ENCODE data around the gene NTRK1. TPM values are rescaled to one million over a fixed set of nuclear protein-coding genes. Genes with fewer than 3 reads are reported as not detected.

Gene NTRK1
- total RNA-seq, 6 experiments from 2014 or later, result 0.10 TPM; not detected in 5

DNA sequence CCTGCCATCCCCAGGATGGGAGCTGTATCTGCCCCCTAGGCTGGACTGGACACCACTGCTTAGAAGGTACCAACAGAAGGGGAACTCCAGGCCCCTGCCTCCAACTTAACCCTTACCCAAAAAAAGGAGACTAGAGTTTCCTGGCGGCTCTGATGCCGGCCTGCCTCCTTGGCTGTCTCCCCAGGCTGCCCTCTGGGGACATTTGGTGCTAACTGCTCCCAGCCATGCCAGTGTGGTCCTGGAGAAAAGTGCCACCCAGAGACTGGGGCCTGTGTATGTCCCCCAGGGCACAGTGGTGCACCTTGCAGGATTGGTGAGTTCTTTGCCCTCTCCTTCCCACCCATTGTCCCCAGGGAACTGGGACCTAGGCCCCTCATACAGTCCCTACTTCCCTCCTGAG is 51.6 kb downstream of the NTRK1 start:
- no peak for DNase-seq
- H3K27me3 Mint-ChIP-seq (ENCODE audit: insufficient read depth), result peaks cover 8% of the 10 kb centered on the region
- TF ChIP-seq, protein P1, sequence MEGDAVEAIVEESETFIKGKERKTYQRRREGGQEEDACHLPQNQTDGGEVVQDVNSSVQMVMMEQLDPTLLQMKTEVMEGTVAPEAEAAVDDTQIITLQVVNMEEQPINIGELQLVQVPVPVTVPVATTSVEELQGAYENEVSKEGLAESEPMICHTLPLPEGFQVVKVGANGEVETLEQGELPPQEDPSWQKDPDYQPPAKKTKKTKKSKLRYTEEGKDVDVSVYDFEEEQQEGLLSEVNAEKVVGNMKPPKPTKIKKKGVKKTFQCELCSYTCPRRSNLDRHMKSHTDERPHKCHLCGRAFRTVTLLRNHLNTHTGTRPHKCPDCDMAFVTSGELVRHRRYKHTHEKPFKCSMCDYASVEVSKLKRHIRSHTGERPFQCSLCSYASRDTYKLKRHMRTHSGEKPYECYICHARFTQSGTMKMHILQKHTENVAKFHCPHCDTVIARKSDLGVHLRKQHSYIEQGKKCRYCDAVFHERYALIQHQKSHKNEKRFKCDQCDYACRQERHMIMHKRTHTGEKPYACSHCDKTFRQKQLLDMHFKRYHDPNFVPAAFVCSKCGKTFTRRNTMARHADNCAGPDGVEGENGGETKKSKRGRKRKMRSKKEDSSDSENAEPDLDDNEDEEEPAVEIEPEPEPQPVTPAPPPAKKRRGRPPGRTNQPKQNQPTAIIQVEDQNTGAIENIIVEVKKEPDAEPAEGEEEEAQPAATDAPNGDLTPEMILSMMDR (IDR thresholded peaks at IDR 0.05), result no peak
- no peak overlapping the region for H3K27ac Mint-ChIP-seq
- no peaks in the 10 kb centered on the region for H3K9me3 Mint-ChIP-seq
- no peak overlapping the region for H3K4me3 Mint-ChIP-seq
- peaks cover 31% of the 10 kb centered on the region for H3K4me1 Mint-ChIP-seq (ENCODE audit: low read depth)
- H3K36me3 Mint-ChIP-seq (ENCODE audit: low read depth), result peaks cover 15% of the 10 kb centered on the region

DNA sequence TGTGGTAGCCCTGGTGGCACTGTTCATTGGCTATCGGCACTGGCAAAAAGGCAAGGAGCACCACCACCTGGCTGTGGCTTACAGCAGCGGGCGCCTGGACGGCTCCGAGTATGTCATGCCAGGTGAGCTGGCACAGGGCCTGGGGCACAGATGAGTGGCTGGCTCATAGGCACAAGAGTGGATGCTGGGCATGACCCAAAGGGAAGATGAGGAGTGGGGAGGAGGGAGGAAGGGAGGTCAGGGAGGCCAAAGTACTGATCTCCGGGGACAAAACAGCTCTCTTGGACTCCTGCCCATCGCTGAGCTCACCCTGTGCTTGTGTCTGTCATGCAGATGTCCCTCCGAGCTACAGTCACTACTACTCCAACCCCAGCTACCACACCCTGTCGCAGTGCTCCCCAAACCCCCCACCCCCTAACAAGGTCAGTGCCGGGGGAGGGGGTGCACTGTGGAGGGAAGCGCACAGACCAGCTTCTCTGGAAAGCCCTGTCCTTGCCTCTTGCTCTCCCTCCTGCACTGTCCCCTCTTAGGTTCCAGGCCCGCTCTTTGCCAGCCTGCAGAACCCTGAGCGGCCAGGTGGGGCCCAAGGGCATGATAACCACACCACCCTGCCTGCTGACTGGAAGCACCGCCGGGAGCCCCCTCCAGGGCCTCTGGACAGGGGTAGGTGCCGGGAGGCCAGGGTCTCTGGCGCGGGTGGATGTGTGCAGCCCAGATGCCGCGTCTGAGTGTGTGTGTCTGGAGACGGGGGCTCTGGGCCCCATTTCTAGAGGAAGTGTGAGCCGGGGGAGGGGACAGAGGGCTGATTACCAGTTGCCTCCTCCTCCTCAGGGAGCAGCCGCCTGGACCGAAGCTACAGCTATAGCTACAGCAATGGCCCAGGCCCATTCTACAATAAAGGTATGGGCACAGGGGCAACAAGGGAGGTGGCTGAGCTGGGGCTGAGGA is 52.5 kb downstream of the NTRK1 start:
- H3K36me3 Mint-ChIP-seq (ENCODE audit: low read depth), result peaks cover 18% of the 10 kb centered on the region
- peaks cover 8% of the 10 kb centered on the region for H3K27me3 Mint-ChIP-seq (ENCODE audit: insufficient read depth)
- no peak overlapping the region for H3K4me3 Mint-ChIP-seq
- H3K9me3 Mint-ChIP-seq, result no peaks in the 10 kb centered on the region
- H3K4me1 Mint-ChIP-seq (ENCODE audit: low read depth), result peaks cover 27% of the 10 kb centered on the region
- no peak overlapping the region for H3K27ac Mint-ChIP-seq
- TF ChIP-seq, protein P1 (IDR thresholded peaks at IDR 0.05), result peak; percentile 25; the same call in 1 of the 2 replicates
- no peak for DNase-seq

DNA sequence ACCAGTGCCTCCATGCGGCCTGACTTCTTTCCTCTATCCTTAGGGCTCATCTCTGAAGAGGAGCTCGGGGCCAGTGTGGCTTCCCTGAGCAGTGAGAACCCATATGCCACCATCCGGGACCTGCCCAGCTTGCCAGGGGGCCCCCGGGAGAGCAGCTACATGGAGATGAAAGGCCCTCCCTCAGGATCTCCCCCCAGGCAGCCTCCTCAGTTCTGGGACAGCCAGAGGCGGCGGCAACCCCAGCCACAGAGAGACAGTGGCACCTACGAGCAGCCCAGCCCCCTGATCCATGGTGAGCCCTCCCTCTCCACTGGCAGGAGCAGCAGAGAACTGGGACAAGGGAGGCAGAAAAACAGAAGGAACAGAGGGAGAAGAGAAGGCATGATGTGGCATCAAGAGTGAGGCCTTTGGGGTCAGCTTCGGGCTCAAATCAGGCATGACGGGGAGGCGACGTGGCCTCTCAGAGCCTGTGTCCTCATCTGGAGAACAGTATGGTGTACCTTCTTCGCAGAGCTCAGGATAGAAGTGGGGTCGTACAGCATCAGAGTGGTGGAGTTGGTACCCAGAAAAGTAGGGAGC is 53.2 kb downstream of the NTRK1 start:
- peaks cover 32% of the 10 kb centered on the region for H3K4me1 Mint-ChIP-seq (ENCODE audit: low read depth)
- peaks cover 22% of the 10 kb centered on the region for H3K36me3 Mint-ChIP-seq (ENCODE audit: low read depth)
- TF ChIP-seq, protein P1 (IDR thresholded peaks at IDR 0.05), result no peak
- no peak for DNase-seq
- H3K27me3 Mint-ChIP-seq (ENCODE audit: insufficient read depth), result peaks cover 8% of the 10 kb centered on the region
- no peaks in the 10 kb centered on the region for H3K9me3 Mint-ChIP-seq
- no peak overlapping the region for H3K4me3 Mint-ChIP-seq
- H3K27ac Mint-ChIP-seq, result no peak overlapping the region

DNA sequence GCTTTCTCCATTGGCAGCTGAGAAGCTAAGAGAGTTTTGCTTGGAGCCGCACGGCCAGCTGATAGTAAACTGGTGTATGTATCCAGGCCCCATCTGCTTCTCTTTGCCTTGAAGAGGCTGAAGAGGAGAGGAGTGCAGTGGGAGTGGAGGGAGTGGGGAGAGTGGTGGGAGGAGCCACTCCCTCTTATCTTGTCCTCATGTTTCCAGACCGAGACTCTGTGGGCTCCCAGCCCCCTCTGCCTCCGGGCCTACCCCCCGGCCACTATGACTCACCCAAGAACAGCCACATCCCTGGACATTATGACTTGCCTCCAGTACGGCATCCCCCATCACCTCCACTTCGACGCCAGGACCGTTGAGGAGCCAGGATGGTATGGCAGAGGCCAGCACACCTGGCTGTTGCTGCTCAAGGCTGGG is 53.8 kb downstream of the NTRK1 start:
- Mint-ChIP-seq H3K36me3 (ENCODE audit: low read depth) (peaks cover 22% of the 10 kb centered on the region), H3K4me3 (no peak overlapping the region), H3K9me3 (no peaks in the 10 kb centered on the region), H3K27ac (no peak overlapping the region), H3K27me3 (ENCODE audit: insufficient read depth) (peaks cover 8% of the 10 kb centered on the region), H3K4me1 (ENCODE audit: low read depth) (peaks cover 36% of the 10 kb centered on the region)
- TF ChIP-seq, protein P1 (IDR thresholded peaks at IDR 0.05), result no peak
- DNase-seq, result no peak

DNA sequence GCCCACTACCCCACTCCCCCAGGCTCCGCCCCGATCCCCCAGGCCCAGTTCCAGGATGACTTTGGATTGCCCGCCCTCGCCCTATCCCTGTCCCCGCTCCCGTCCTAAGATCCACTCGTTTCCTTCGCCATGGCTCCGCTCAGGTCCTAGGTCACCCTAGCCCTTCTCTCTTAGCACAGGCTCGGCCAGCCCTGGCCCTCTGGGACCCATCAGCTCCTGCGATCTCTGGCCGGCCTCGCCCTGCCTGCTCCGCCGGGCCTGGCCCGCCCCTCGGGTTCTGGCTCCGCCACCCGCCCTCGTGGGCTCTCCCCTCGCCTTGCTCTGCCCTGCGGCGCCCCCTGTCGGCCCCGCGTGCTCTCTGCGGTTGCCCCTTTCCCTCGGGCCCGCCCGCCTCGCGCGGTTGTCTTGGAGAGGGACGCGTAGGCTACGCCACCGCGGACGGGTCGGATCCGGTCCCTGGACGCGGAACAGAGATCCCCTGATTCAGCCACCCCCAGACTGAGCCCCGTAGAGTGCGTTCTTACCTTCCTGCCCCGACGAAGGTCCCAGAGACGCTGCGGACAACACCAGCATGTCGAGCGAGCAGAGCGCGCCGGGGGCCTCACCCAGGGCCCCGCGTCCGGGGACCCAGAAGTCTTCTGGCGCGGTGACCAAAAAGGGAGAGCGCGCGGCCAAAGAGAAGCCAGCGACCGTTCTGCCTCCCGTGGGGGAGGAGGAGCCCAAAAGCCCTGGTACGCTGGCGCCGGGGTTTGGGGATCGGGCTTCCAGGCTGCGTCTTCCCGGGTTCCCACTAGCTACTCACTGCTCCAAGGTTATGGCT is 59.8 kb downstream of the NTRK1 start, which contains the start of gene LRRC71:
Gene LRRC71, plus strand, starts transcription at position 400 of the 820 bp plus-strand sequence. Its CDS starts 172 bp downstream, at position 572.
- no peak within 1 kb of the TSS for H3K27ac Mint-ChIP-seq
- peaks cover 33% of the 10 kb centered on the region for H3K27me3 Mint-ChIP-seq (ENCODE audit: insufficient read depth)
- DNase-seq, result peak; percentile 50
- TF ChIP-seq, protein P1 (IDR thresholded peaks at IDR 0.05), result peak; percentile 96
- no peaks in the 10 kb centered on the region for H3K9me3 Mint-ChIP-seq
- H3K36me3 Mint-ChIP-seq (ENCODE audit: low read depth), result peaks cover 12% of the 10 kb centered on the region
- H3K4me1 Mint-ChIP-seq (ENCODE audit: low read depth), result peaks cover 33% of the 10 kb centered on the region
- peak within 1 kb of the TSS; percentile 60; the same call in 1 of the 2 replicates for H3K4me3 Mint-ChIP-seq

Measured in HFFc6 (cell line).